Activated naive CD4-positive, alpha-beta T cell treated with Interleukin-2 at 50 U/mL for 16 hours (primary cell): Measurements from ENCODE around the gene C11orf24.
A peak's percentile ranks its signal among the peaks of the same experiment; 100 is the strongest.

ENCODE experiments used
- DNase-seq: peaks from one replicate; pipeline ENCODE4 v3.0.0-alpha.2; 2020

Gene C11orf24

GRCh38 chr11:68242616-68243015 is 29.2 kb downstream of the C11orf24 start:
- DNase-seq: no peak

- no peak for DNase-seq
Observed at GRCh38 chr11:68231621-68232020, 40.2 kb downstream of the C11orf24 start.

- DNase-seq: no peak
Observed at GRCh38 chr11:68229601-68230000, 42.2 kb downstream of the C11orf24 start.

- DNase-seq: no peak
Observed at GRCh38 chr11:68226421-68226820, 45.4 kb downstream of the C11orf24 start.

GRCh38 chr11:68224606-68225005 is 47.2 kb downstream of the C11orf24 start:
- DNase-seq: no peak

- no peak for DNase-seq
Observed at GRCh38 chr11:68223275-68223674, 48.5 kb downstream of the C11orf24 start.

- DNase-seq: no peak
Observed at GRCh38 chr11:68221406-68221805, 50.4 kb downstream of the C11orf24 start.

- no peak for DNase-seq
Observed at GRCh38 chr11:68216171-68216938, 55.4 kb downstream of the C11orf24 start.

GRCh38 chr11:68215524-68216170 is 56.1 kb downstream of the C11orf24 start:
- DNase-seq: no peak

GRCh38 chr11:68215087-68215445 is 56.7 kb downstream of the C11orf24 start:
- DNase-seq: peak; percentile 56

GRCh38 chr11:68214173-68215086 is 57.3 kb downstream of the C11orf24 start:
- DNase-seq: no peak

- peak; percentile 82 for DNase-seq
Observed at GRCh38 chr11:68213555-68214172, 58.1 kb downstream of the C11orf24 start.

- DNase-seq: peak; percentile 67
Observed at GRCh38 chr11:68213135-68213515, 58.6 kb downstream of the C11orf24 start, which contains the start of gene KMT5B. KMT5B (minus strand) TSS chr11:68213296; CDS start chr11:68190076, 23,220 bp downstream.

GRCh38 chr11:68212421-68213134 is 59.2 kb downstream of the C11orf24 start:
- DNase-seq: peak; percentile 66

GRCh38 chr11:68211546-68211945 is 60.2 kb downstream of the C11orf24 start:
- DNase-seq: peak; percentile 19
